Measurements from ENCODE around the gene APOBEC3A.

The APOBEC3A gene

DNA sequence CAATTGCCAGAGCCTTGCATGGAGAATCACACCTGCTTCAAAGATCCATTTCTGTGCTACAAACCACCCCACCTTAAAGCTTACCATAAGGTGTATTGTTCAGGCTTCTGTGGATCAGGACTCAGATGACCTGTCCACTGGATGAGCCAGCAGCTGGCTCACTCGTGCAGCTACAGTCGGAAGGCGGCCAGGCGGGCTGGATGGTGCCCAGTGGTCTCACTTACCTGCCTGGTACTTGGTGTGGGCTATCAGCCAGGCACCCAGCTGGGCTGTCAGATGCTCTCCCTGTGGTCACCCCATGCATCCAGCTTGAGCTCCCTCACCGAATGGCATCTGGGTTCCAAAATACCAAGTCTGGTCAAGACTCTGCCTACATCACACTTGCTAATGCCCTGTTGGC is 13.8 kb downstream of the APOBEC3A start:
- no peak for TF ChIP-seq EZH2 (IDR thresholded peaks at IDR 0.05; ENCODE audit: borderline replicate concordance, low read length)
- TF ChIP-seq, protein P1, sequence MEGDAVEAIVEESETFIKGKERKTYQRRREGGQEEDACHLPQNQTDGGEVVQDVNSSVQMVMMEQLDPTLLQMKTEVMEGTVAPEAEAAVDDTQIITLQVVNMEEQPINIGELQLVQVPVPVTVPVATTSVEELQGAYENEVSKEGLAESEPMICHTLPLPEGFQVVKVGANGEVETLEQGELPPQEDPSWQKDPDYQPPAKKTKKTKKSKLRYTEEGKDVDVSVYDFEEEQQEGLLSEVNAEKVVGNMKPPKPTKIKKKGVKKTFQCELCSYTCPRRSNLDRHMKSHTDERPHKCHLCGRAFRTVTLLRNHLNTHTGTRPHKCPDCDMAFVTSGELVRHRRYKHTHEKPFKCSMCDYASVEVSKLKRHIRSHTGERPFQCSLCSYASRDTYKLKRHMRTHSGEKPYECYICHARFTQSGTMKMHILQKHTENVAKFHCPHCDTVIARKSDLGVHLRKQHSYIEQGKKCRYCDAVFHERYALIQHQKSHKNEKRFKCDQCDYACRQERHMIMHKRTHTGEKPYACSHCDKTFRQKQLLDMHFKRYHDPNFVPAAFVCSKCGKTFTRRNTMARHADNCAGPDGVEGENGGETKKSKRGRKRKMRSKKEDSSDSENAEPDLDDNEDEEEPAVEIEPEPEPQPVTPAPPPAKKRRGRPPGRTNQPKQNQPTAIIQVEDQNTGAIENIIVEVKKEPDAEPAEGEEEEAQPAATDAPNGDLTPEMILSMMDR (IDR thresholded peaks at IDR 0.05; ENCODE audit: low read length), result no peak

DNA sequence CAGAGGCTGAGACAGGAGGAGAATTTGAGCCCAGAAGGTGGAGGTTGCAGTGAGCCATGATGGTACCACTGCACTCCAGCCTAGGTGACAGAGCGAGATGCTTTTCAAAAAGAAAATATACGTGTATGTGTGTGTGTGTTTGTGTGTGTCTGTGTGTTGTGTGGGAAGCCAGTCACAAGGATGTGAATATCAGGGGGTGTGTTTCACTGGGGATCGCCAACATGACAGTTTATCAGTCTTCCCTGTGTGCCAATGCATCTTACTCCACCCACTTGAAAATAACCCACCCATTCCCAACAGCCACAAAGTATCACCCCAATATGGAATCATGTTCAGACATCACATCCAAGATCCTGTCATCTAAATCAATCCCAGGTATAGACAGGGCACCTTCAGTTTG is 14.4 kb downstream of the APOBEC3A start:
- no peak overlapping the region for H3K4me3 ChIP-seq (ENCODE audit: low read depth, low read length, poor library complexity, severe bottlenecking)
- no peak overlapping the region for H2AFZ ChIP-seq (ENCODE audit: low read length)
- H3K4me1 ChIP-seq (ENCODE audit: insufficient read depth, low read length, severe bottlenecking), result no peaks in the 10 kb centered on the region
- no peak overlapping the region for H3K27ac ChIP-seq (ENCODE audit: low read depth, low read length, poor library complexity, severe bottlenecking)
- H4K20me1 ChIP-seq (ENCODE audit: insufficient read depth, low read length), result no peaks in the 10 kb centered on the region
- H3F3A ChIP-seq (ENCODE audit: insufficient read depth, low read length), result no peaks in the 10 kb centered on the region
- no peaks in the 10 kb centered on the region for H3K79me2 ChIP-seq (ENCODE audit: insufficient read depth, low read length)
- H3K4me2 ChIP-seq (ENCODE audit: low read length), result no peak overlapping the region
- H3K9me3 ChIP-seq (ENCODE audit: low read length), result no peaks in the 10 kb centered on the region
- H3K36me3 ChIP-seq (ENCODE audit: insufficient read depth, low read length), result no peaks in the 10 kb centered on the region
- no peaks in the 10 kb centered on the region for H3K9me2 ChIP-seq (ENCODE audit: low read depth, low read length)
- no peak overlapping the region for H3K9ac ChIP-seq (ENCODE audit: low read length)
- no peaks in the 10 kb centered on the region; the same call in 1 of the 2 replicates for H3K27me3 ChIP-seq (ENCODE audit: insufficient read depth, low read length)
- TF ChIP-seq EZH2 (IDR thresholded peaks at IDR 0.05; ENCODE audit: borderline replicate concordance, low read length), result no peak
- TF ChIP-seq, protein P1 (IDR thresholded peaks at IDR 0.05; ENCODE audit: low read length), result no peak

More for the DNA sequence above, 13.8 kb downstream of the APOBEC3A start:
- Histone ChIP-seq H3K27me3 (ENCODE audit: insufficient read depth, low read length) (no peaks in the 10 kb centered on the region; the same call in 1 of the 2 replicates), H2AFZ (ENCODE audit: low read length) (no peak overlapping the region), H3K79me2 (ENCODE audit: insufficient read depth, low read length) (no peaks in the 10 kb centered on the region), H3K4me1 (ENCODE audit: insufficient read depth, low read length, severe bottlenecking) (no peaks in the 10 kb centered on the region), H3K9me2 (ENCODE audit: low read depth, low read length) (no peaks in the 10 kb centered on the region), H3K4me2 (ENCODE audit: low read length) (no peak overlapping the region), H3K27ac (ENCODE audit: low read depth, low read length, poor library complexity, severe bottlenecking) (no peak overlapping the region), H3K4me3 (ENCODE audit: low read depth, low read length, poor library complexity, severe bottlenecking) (no peak overlapping the region), H3K9ac (ENCODE audit: low read length) (no peak overlapping the region), H3K36me3 (ENCODE audit: insufficient read depth, low read length) (no peaks in the 10 kb centered on the region), H3K9me3 (ENCODE audit: low read length) (no peaks in the 10 kb centered on the region), H3F3A (ENCODE audit: insufficient read depth, low read length) (no peaks in the 10 kb centered on the region), H4K20me1 (ENCODE audit: insufficient read depth, low read length) (no peaks in the 10 kb centered on the region)

DNA sequence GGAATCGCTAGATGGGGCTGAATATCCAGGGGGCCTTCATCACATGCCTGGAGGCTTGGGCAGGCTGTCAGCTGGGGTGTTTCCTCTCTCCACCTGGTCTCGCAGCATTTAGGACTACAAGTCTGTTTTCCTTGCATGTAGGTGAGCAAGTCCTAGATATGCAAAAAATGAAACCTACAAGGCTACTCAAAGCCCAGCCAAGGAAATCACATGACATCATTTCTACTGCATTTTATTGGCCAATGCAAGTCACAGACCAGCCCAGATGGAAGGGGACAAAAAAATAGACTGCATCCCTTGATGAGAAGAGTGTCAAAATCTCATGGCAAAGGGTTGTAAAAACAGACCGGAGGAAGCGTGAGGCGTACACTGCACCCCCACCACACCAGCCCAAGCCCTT is 15.1 kb downstream of the APOBEC3A start:
- H3K9ac ChIP-seq (ENCODE audit: low read length), result no peak overlapping the region
- no peaks in the 10 kb centered on the region for H3K79me2 ChIP-seq (ENCODE audit: insufficient read depth, low read length)
- H4K20me1 ChIP-seq (ENCODE audit: insufficient read depth, low read length), result no peaks in the 10 kb centered on the region
- no peaks in the 10 kb centered on the region; the same call in 1 of the 2 replicates for H3K27me3 ChIP-seq (ENCODE audit: insufficient read depth, low read length)
- no peaks in the 10 kb centered on the region for H3K9me2 ChIP-seq (ENCODE audit: low read depth, low read length)
- H3F3A ChIP-seq (ENCODE audit: insufficient read depth, low read length), result no peaks in the 10 kb centered on the region
- no peak overlapping the region for H3K4me3 ChIP-seq (ENCODE audit: low read depth, low read length, poor library complexity, severe bottlenecking)
- H3K36me3 ChIP-seq (ENCODE audit: insufficient read depth, low read length), result no peaks in the 10 kb centered on the region
- H3K27ac ChIP-seq (ENCODE audit: low read depth, low read length, poor library complexity, severe bottlenecking), result no peak overlapping the region
- no peaks in the 10 kb centered on the region for H3K9me3 ChIP-seq (ENCODE audit: low read length)
- no peaks in the 10 kb centered on the region for H3K4me1 ChIP-seq (ENCODE audit: insufficient read depth, low read length, severe bottlenecking)
- TF ChIP-seq EZH2 (IDR thresholded peaks at IDR 0.05; ENCODE audit: borderline replicate concordance, low read length), result no peak
- TF ChIP-seq, protein P1 (IDR thresholded peaks at IDR 0.05; ENCODE audit: low read length), result no peak
- no peak overlapping the region for H2AFZ ChIP-seq (ENCODE audit: low read length)
- H3K4me2 ChIP-seq (ENCODE audit: low read length), result no peak overlapping the region

Measured in OCI-LY1 (cell line).